ENCODE measurements around the gene PPP1R27.

DNA sequence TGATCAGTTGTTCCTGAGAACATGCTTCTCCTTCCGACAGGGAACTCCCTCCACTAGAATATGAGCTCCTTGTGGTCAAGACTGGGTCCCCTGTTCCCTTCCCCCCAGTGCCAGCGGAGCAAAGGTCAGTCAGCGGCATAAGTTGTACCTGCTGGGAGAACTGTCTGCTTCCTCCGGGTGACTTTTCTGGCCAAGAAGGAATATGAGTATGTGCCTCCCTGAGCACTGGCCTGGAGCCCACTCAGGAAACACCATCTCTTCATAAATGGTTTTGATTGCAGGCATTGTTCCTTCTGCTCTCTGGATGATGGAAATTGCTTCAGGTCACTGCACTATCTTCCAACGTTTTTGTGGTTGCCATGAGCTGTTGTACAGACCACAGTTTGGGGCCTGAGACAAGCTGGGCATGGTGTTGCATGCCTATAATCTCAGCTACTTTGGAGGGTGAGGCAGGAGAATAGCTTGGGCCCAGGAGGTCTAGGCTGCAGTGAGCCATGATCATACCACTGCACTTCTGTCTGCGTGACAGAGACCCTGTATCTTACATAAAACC is 28.3 kb upstream of the PPP1R27 start:
- TF ChIP-seq, protein P1, sequence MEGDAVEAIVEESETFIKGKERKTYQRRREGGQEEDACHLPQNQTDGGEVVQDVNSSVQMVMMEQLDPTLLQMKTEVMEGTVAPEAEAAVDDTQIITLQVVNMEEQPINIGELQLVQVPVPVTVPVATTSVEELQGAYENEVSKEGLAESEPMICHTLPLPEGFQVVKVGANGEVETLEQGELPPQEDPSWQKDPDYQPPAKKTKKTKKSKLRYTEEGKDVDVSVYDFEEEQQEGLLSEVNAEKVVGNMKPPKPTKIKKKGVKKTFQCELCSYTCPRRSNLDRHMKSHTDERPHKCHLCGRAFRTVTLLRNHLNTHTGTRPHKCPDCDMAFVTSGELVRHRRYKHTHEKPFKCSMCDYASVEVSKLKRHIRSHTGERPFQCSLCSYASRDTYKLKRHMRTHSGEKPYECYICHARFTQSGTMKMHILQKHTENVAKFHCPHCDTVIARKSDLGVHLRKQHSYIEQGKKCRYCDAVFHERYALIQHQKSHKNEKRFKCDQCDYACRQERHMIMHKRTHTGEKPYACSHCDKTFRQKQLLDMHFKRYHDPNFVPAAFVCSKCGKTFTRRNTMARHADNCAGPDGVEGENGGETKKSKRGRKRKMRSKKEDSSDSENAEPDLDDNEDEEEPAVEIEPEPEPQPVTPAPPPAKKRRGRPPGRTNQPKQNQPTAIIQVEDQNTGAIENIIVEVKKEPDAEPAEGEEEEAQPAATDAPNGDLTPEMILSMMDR (IDR thresholded peaks at IDR 0.05), result no peak
- TF ChIP-seq POLR2A (IDR thresholded peaks at IDR 0.05), result no peak
- no peak for TF ChIP-seq POLR2AphosphoS5 (IDR thresholded peaks at IDR 0.05)
